GM12878 (cell line): Measurements from ENCODE around the gene ZNF627. TPM values are rescaled to one million over a fixed set of nuclear protein-coding genes. Genes with fewer than 3 reads are reported as not detected.

ENCODE experiments used
- BHLHE40 ChIP-seq, 2 experiments: fragments of 450-650 bp in 1 of 2; IDR thresholded peaks; 2 replicates each; pipeline ENCODE4 v1.6.1; 2011 to 2017; ENCODE audit warnings: low read depth in 2 of 2, borderline replicate concordance in 1 of 2, improper control_type of control experiment in 1 of 2, low read length in 1 of 2, mild to moderate bottlenecking in 1 of 2
- CEBPZ ChIP-seq: fragments of 150-350 bp; IDR thresholded peaks from 2 replicates; pipeline ENCODE4 v1.6.1; 2016; ENCODE audit warnings: low read depth, low read length
- E2F8 ChIP-seq: fragments of 450-650 bp; IDR thresholded peaks from 2 replicates; pipeline ENCODE4 v1.6.1; 2018; ENCODE audit warnings: mild to moderate bottlenecking, low read depth, moderate library complexity; ENCODE audit not compliant: partially characterized antibody
- EP300 ChIP-seq, 2 experiments: fragments of 150-350 bp in 1 of 2; IDR thresholded peaks; 2 replicates each; pipeline ENCODE4 v1.6.1; 2011 to 2012; ENCODE audit warnings: low read depth in 2 of 2, low read length in 2 of 2, borderline replicate concordance in 1 of 2, improper control_type of control experiment in 1 of 2, inconsistent platforms in 1 of 2; ENCODE audit not compliant: control insufficient read depth in 1 of 2
- FOS ChIP-seq: IDR thresholded peaks from 3 replicates; pipeline ENCODE4 v1.6.1; 2011; ENCODE audit warnings: borderline replicate concordance; ENCODE audit not compliant: insufficient read length; ENCODE audit errors: extremely low read depth
- HDAC6 ChIP-seq: fragments of 200-600 bp; sonication (generic); IDR thresholded peaks from one replicate; pipeline ENCODE4 v1.8.0; 2017; ENCODE audit warnings: antibody characterized with exemption; ENCODE audit not compliant: unreplicated experiment
- JUNB ChIP-seq: IDR thresholded peaks from 2 replicates; pipeline ENCODE4 v1.6.1; 2016; ENCODE audit warnings: antibody characterized with exemption, mild to moderate bottlenecking
- MLLT1 ChIP-seq: fragments of 450-650 bp; IDR thresholded peaks from 2 replicates; pipeline ENCODE4 v1.6.1; 2016; ENCODE audit warnings: mild to moderate bottlenecking
- MYC ChIP-seq: IDR thresholded peaks from 2 replicates; pipeline ENCODE4 v1.6.1; 2011; ENCODE audit warnings: mild to moderate bottlenecking, low read length, moderate library complexity, inconsistent platforms; ENCODE audit not compliant: insufficient read depth, insufficient replicate concordance, insufficient read length, severe bottlenecking
- NFYB ChIP-seq: IDR thresholded peaks from 2 replicates; pipeline ENCODE4 v1.6.1; 2011; ENCODE audit warnings: low read depth, mild to moderate bottlenecking, low read length, improper control_type of control experiment, moderate library complexity; ENCODE audit not compliant: insufficient read depth
- NR2C2 ChIP-seq: IDR thresholded peaks from 2 replicates; pipeline ENCODE4 v1.6.1; 2011; ENCODE audit warnings: borderline replicate concordance, low read depth; ENCODE audit not compliant: control insufficient read depth, insufficient read length
- PAX5 ChIP-seq: IDR thresholded peaks from 2 replicates; pipeline ENCODE4 v1.6.1; 2011; ENCODE audit warnings: low read depth, low read length, borderline replicate concordance
- PRDM15 ChIP-seq: fragments of 450-650 bp; formaldehyde crosslinking; IDR thresholded peaks from 2 replicates; pipeline ENCODE4 v1.4.0; 2020; ENCODE audit warnings: mild to moderate bottlenecking, moderate library complexity
- RAD21 ChIP-seq: IDR thresholded peaks from 2 replicates; pipeline ENCODE4 v1.6.1; 2011; ENCODE audit warnings: mild to moderate bottlenecking, low read depth, low read length, moderate library complexity; ENCODE audit not compliant: insufficient read depth
- RAD51 ChIP-seq: fragments of 450-650 bp; IDR thresholded peaks from 2 replicates; pipeline ENCODE4 v1.6.1; 2016; ENCODE audit warnings: moderate library complexity, mild to moderate bottlenecking, inconsistent platforms
- RCOR1 ChIP-seq: conservative IDR thresholded peaks from 2 replicates; pipeline ENCODE4 v1.6.1; 2012; ENCODE audit warnings: low read depth, low read length, improper control_type of control experiment
- SMC3 ChIP-seq: IDR thresholded peaks from 2 replicates; pipeline ENCODE4 v1.6.1; 2011; ENCODE audit warnings: low read length, improper control_type of control experiment, borderline replicate concordance
- TCF7 ChIP-seq: IDR thresholded peaks from 2 replicates; pipeline ENCODE4 v1.6.1; 2014; ENCODE audit warnings: antibody characterized with exemption, borderline replicate concordance
- polyA plus RNA-seq, 11 experiments: library from polyadenylated mRNA; depleted of rRNA in 4 of 11; unstranded in 6 of 11; stranded (reverse) in 5 of 11; fragments of >200 nt; fragmentation: Nextera tagmentation in 4 of 11; fragmentation: Illumina TruSeq in 1 of 11; extraction: Ambion mirVana in 4 of 11; extraction: Trizol in 1 of 11; gene quantifications; 1 replicate in 1 of 11; 2 replicates in 10 of 11; pipeline versions ENCODE4 v1.2.1 to v1.2.3, GENCODE V29; 2011 to 2016; ENCODE audit warnings: inconsistent platforms in 2 of 11, missing spikeins in 2 of 11, low read depth in 1 of 11
- total RNA-seq, 4 experiments: library from RNA; depleted of rRNA in 3 of 4; stranded (reverse); fragments of >200 nt in 3 of 4; fragmentation: Illumina TruSeq in 1 of 4; extraction: Trizol in 1 of 4; gene quantifications; 2 replicates each; pipeline versions ENCODE4 v1.2.1 to v1.2.3, GENCODE V29; 2013 to 2021

The ZNF627 gene
- total and polyA plus RNA-seq, 10 of the 15 experiments (the other 5 are each of a cell fraction or from before 2014, with no cell fraction given) = 5.1 to 13.7 (median 10.2) TPM

GRCh38 chr19:11574689-11575088 is 22.6 kb upstream of the ZNF627 start (continued):
- TF ChIP-seq PAX5 = peak; percentile 73; the same call in 1 of the 2 replicates
- TF ChIP-seq RAD51 = peak; percentile 65; the same call in 1 of the 2 replicates
- TF ChIP-seq JUNB = no peak
- no peak for TF ChIP-seq NFYB
- TF ChIP-seq NR2C2 = no peak
- TF ChIP-seq E2F8 = no peak
- TF ChIP-seq MYC = no peak
- peak; percentile 63 to 78; a peak in 3 of 4 replicates for TF ChIP-seq BHLHE40 (IDR thresholded peaks at IDR 0.05; ENCODE audit: borderline replicate concordance in 1 of 2, low read depth in 2 of 2, low read length in 1 of 2)
- no peak for TF ChIP-seq PRDM15 (CRISPR knock-in tag)
- no peak for TF ChIP-seq FOS
- no peak for TF ChIP-seq HDAC6
- no peak for TF ChIP-seq RAD21
- no peak for TF ChIP-seq SMC3
- no peak for TF ChIP-seq MLLT1
- no peak for TF ChIP-seq RCOR1
- no peak for TF ChIP-seq CEBPZ
- peak; percentile 77 to 81; a peak in 3 of 4 replicates for TF ChIP-seq EP300 (IDR thresholded peaks at IDR 0.05; ENCODE audit: borderline replicate concordance in 1 of 2, control insufficient read depth in 1 of 2, low read depth in 2 of 2, low read length in 2 of 2)
- TF ChIP-seq TCF7 = no peak
